HepG2 (cell line): ENCODE data around the gene RANBP17.

ENCODE experiments used
- CREM ChIP-seq, 2 experiments: sonication (generic) in 1 of 2; formaldehyde crosslinking in 1 of 2; IDR thresholded peaks; 2 replicates each; pipeline versions ENCODE4 v1.4.0 to v1.6.1; 2016 to 2020; ENCODE audit warnings: antibody characterized with exemption in 1 of 2, mild to moderate bottlenecking in 1 of 2, missing genetic modification reagents in 1 of 2
- ZNF274 ChIP-seq: sonication (generic); formaldehyde crosslinking; IDR thresholded peaks from 2 replicates; pipeline ENCODE4 v1.5.1; 2020; ENCODE audit warnings: mild to moderate bottlenecking, missing genetic modification reagents
- TF ChIP-seq, protein P1 (sequence below): IDR thresholded peaks from 2 replicates; pipeline ENCODE4 v1.6.1; 2016; ENCODE audit warnings: low read depth, missing genetic modification reagents, missing compliant biosample characterization

- TF ChIP-seq ZNF274 (CRISPR knock-in tag) (no peak), CREM (IDR thresholded peaks at IDR 0.05) (no peak), CREM (CRISPR knock-in tag; IDR thresholded peaks at IDR 0.05) (no peak)
- TF ChIP-seq, protein P1, sequence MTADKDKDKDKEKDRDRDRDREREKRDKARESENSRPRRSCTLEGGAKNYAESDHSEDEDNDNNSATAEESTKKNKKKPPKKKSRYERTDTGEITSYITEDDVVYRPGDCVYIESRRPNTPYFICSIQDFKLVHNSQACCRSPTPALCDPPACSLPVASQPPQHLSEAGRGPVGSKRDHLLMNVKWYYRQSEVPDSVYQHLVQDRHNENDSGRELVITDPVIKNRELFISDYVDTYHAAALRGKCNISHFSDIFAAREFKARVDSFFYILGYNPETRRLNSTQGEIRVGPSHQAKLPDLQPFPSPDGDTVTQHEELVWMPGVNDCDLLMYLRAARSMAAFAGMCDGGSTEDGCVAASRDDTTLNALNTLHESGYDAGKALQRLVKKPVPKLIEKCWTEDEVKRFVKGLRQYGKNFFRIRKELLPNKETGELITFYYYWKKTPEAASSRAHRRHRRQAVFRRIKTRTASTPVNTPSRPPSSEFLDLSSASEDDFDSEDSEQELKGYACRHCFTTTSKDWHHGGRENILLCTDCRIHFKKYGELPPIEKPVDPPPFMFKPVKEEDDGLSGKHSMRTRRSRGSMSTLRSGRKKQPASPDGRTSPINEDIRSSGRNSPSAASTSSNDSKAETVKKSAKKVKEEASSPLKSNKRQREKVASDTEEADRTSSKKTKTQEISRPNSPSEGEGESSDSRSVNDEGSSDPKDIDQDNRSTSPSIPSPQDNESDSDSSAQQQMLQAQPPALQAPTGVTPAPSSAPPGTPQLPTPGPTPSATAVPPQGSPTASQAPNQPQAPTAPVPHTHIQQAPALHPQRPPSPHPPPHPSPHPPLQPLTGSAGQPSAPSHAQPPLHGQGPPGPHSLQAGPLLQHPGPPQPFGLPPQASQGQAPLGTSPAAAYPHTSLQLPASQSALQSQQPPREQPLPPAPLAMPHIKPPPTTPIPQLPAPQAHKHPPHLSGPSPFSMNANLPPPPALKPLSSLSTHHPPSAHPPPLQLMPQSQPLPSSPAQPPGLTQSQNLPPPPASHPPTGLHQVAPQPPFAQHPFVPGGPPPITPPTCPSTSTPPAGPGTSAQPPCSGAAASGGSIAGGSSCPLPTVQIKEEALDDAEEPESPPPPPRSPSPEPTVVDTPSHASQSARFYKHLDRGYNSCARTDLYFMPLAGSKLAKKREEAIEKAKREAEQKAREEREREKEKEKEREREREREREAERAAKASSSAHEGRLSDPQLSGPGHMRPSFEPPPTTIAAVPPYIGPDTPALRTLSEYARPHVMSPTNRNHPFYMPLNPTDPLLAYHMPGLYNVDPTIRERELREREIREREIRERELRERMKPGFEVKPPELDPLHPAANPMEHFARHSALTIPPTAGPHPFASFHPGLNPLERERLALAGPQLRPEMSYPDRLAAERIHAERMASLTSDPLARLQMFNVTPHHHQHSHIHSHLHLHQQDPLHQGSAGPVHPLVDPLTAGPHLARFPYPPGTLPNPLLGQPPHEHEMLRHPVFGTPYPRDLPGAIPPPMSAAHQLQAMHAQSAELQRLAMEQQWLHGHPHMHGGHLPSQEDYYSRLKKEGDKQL (CRISPR knock-in tag) = no peak
Measured at GRCh38 chr5:171129308-171129707, 267.5 kb downstream of the RANBP17 start.
